Right lung (tissue), 10 donors: Measurements from ENCODE around the gene ARMC12. TPM values are rescaled to one million over a fixed set of nuclear protein-coding genes. Genes with fewer than 3 reads are reported as not detected.
A peak's percentile ranks its signal among the peaks of the same experiment; 100 is the strongest.
"Not testable (repeated sequence)": the region's sequence is repeated elsewhere in the genome, so short reads cannot be mapped to it uniquely, and the experiment has no call there.

Source experiments
- DNase-seq, 2 donors: peaks; one replicate each; pipeline ENCODE4 v3.0.0-alpha.2; 2013
- long read RNA-seq, 8 donors: transcript quantifications; one replicate each; lab custom pipeline, GENCODE V29; 2026
- polyA plus RNA-seq, 5 donors: library from polyadenylated mRNA; unstranded; fragments of 120-200 nt; gene quantifications; one replicate each; pipeline versions ENCODE4 v1.2.1 to v1.2.3, GENCODE V29; 2013; ENCODE audit warnings: inconsistent platforms in 1 of 5, low replicate concordance in 1 of 5; ENCODE audit not compliant: insufficient read length in 5 of 5, insufficient read depth in 1 of 5

Gene ARMC12, protein sequence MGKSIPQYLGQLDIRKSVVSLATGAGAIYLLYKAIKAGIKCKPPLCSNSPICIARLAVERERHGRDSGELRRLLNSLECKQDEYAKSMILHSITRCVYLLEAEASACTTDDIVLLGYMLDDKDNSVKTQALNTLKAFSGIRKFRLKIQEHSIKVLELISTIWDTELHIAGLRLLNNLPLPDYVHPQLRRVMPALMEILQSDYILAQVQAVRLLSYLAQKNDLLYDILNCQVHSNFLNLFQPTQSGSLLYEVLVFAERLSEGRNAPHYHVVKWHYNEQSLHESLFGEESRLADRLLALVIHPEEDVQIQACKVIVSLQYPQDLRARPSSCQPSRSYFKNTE
- under 1 TPM; 0.70 to 0.93 (median 0.82) TPM for polyA plus RNA-seq
- long read RNA-seq, donor 1, result 0 reads
- long read RNA-seq, donor 2, result 0 reads
- long read RNA-seq, donor 3, result 0 reads
- long read RNA-seq, donor 4, result 0 reads
- long read RNA-seq, donor 5, result 0 reads
- long read RNA-seq, donor 6, result 0 reads
- long read RNA-seq, donor 7, result 0 reads
- long read RNA-seq, donor 8, partial matches to known transcripts, result 0 of 1 reads
- long read RNA-seq, donor 8, other reads (novel, unspliced or antisense), result 0 of 1 reads

DNA sequence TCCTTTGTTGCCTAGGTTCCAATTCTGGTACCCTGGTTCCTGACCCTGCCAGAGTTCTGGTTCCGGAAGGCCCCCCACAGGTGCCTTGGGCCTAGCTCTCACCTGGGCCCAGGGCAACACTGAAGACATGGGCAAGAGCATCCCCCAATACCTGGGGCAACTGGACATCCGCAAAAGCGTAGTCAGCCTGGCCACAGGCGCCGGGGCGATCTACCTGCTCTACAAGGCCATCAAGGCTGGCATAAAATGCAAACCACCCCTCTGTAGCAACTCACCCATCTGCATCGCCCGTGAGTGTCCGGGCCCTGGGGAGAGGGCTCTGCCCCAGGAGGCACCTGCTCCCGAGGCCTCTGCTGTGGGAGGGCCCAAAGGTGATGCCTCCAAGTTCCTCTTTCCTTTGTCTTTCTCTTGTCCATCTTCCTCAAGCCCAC lies at the start of gene ARMC12:
TSS of gene ARMC12 (plus strand) at position 51 of the 431 bp plus-strand sequence. CDS start at position 128, 77 bp downstream.
- DNase-seq, result no peak

DNA sequence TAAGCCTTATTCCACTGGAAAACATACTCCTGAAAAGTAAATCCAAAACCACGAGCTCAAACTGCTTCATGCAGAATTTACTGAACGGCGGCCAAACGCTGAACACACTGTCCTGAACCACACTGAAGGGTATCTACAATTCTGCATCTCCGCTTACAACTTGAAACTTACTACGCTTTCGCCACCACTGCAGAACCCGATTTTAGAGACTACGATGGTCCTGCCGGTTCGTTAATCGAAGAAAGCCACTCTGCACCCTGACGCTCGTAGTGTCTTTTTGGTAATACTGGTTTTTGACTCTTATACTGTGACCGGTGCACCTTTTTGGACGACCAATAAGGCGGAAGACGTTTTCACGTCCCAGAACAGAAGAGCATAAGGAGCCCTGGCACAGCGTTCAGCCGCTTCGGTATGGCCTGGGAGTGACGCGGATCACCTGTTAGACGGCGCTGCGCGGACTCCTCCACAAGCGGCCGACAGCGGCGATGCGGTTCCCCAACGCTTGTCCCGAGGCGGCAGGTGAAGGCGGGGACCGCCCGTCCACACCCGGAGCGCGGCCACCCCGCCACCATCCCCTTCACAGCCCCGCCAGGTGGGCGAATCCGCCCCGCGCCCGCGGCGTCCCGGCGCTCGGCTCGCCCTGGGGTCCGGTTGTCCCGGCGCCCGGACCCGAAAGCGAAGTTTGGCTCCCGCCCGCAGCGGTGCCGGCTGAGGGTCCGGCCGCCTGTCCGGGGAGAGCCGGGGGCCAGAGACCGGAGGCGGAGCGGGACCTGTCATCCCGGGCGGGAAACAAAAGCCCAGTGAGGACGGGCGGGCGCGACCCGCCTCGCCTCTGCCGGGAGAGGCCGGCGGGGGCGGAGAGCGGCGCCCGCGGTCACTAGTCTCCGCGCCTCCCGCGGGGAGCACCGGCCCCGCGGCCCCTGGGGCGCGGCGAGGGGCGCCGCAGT lies 48.9 kb upstream of the ARMC12 start:
- peak; percentile 34 to 42 for DNase-seq

DNA sequence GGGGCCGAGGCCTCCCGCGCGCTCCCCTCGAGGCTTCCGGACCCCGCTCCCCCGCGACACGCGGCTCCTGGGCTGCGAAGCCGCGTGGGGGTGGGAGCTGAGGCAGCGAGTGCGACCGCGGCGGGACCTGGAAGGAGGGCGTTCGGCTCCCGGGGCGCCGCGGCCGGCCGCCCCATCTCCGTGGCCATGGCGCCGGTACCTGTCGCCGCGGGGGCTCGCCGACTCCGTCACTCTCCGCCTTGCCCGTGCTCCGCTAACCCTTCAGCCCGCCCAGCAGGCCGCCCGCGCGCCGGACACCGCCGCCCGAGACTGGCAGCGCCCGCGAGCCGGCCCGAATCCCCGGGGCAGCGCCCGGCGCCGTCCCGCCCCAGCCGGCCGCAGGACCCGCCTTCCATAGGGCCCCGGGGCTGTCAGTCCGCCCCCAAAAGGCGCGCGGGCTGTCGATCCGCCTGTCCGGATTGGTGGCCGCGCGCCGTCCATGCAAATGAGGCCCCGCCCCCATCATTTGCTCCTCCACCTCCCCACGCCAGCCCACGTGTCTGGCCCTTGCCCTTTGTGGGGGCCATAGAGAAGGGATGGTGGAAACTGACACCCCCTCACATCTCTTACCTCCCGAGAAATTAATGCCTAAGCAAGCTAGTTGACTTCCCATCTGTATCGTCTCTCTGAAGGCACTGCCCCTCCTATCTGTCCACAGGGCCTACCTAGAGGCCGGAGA lies 48.1 kb upstream of the ARMC12 start, which contains the start of gene FKBP5:
TSS of gene FKBP5 (minus strand) at position 311 of the 718 bp plus-strand sequence. CDS start 46,091 bp downstream, outside the sequence.
- DNase-seq, result peak; percentile 73 to 79

DNA sequence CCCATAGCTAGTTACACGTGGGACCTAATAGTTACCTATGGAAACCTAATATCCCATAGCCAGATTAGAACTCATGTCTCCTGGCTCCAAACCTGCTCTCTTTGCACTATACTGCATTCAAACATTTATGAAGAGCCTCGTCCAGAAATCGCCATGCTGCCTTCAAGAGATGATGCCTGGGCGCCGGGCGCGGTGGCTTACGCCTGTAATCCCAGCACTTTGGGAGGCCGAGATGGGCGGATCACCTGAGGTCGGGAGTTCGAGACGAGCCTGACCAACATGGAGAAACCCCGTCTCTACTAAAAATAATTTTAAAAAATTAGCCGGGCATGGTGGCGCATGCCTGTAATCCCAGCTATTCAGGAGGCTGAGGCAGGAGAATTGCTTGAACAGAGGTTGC lies 46.8 kb upstream of the ARMC12 start:
- not testable (repeated sequence) for DNase-seq

DNA sequence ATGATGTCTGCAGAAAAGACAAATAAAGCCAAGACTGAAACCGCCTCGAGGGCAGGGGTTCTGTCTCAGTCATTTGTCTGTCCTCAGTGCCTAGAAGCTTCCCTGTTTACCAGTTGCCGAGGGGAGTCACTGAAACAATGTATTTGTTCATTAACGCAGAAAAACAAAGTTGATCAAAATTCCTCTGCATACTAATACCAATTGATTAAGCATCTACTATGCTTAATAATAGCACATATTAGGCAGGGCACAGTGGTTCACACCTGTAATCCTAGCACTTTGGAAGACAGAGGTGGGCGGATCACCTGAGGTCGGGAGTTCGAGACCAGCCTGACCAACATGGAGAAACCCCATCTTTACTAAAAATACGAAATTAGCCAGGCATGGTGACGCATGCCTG lies 46.3 kb upstream of the ARMC12 start:
- DNase-seq, result no peak

DNA sequence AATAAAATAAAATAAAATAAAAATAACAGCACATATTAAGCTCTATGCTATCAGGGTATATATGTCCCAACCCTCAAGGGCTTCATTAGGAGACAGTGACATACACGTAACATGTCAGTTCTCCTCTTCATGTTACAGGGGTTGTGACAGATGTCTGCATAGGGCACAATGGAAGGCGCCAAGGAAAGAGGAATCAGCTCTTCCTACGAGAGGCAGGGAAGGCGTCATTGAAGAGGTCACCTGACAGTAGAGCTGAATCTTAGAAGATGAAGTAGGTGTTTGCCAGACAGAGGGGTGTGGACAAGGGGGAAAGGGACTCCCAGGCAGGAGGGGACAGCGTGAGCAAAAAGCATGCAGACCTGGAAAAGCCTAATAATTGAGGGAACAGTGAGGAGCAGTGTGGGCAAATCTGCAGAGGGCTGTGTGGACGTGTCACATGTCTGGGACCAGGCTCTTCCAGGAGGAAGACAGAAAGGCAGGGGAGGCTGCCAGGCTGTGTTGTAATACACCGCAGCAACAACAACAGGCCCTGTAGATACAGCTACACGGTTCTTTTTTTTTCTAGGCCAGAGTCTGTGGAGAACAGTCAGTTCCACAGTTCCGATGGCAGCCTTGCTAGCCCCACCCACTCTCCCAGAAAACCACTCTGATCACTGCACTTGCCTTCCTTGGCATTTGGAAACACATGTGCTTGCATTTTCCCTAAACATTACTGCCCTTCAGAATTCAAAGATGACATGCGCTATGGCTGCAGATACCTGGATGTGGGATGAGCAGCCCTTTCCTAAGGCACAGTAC lies 45.6 kb upstream of the ARMC12 start:
- peak; percentile 58 to 60 for DNase-seq

DNA sequence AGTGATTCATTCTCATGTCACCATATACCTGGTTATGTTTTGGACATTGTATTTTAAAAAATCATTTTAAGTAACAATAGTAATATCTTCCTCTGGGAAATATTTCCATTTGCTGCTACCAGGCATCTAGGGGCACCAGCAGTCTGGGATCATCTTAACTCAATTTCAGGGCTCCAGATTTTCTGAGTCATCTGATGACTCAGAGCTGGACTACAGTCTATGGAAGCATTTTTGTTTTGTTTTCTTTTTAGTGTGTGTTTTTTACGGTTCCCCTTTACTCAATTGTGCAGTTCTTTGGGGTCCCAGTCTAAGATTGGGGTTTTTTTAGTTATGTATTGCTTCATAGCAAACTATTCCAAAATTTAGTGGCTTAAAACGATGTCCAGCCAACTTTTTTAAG lies 42.4 kb upstream of the ARMC12 start:
- DNase-seq, result no peak

DNA sequence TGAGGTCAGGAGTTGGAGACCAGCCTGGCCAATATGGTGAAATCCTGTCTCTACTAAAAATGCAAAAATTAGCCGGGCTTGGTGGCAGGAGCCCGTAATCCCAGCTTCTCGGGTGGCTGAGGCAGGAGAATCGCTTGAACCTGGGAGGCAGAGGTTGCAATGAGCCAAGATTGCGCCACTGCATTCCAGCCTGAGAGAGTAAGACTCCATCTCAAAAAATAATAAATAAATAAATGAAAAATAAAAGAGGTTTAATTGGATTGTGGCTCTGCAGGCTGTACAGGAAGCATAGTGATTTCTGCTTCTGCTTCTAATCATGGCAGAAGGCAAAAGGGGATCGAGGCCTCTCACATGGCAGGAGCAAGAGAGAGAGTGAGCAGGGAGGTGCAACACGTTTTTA lies 38.4 kb upstream of the ARMC12 start:
- DNase-seq, result not testable (repeated sequence)

DNA sequence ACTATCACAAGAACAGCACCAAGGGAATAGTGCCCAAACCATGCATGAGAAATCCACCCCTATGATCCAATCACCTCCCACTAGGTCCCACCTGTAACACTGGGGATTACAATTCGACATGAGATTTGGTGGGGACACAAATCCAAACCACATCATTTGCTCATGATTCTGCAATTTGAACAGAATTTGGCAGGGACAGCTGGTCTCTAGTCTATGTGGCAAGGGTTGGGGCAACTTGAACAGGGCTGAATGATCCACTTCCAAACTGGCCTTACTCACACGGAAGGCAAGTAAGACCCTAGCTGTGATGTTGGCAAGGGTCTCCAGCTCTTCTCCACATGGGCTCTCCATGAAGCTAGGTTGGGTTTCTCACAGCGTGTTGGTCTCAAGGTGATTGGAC lies 38.0 kb upstream of the ARMC12 start:
- DNase-seq, result no peak

DNA sequence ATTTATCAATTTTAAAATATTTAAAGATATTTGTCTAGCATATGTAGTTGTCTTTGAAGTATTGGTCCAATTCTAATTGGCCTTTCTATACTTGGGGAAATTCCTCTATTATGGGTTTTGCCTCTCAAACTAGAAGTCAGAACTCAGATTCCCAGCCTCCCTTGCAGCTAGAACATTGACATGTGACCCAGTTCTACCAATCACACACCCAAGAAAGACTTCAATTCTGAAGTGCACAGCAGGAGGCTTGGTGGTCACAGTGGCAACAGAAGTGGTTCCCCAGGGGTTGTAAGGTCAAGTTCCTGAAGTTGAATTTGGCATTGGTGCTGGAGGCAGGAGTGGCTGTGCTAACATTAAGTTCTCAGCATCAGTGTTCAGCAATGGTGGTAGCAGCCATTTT lies 33.3 kb upstream of the ARMC12 start:
- no peak for DNase-seq

DNA sequence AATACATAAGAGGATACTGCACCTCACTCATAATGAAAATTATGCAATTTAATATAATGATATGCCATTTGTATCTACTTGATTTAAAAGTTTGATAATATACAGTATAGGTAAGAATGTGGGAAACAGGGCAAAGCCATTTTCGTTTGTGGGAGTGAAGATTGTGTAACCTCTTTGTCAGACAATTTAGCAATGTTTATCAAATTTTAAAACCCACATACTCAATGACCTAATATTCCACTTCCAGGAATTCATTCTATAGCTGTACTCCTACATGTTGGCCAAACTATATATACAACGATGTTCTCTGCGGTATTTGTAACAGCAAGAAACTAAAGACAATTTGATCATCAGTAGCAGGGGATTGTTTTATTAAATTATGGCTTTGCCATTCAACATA lies 30.4 kb upstream of the ARMC12 start:
- no peak for DNase-seq

DNA sequence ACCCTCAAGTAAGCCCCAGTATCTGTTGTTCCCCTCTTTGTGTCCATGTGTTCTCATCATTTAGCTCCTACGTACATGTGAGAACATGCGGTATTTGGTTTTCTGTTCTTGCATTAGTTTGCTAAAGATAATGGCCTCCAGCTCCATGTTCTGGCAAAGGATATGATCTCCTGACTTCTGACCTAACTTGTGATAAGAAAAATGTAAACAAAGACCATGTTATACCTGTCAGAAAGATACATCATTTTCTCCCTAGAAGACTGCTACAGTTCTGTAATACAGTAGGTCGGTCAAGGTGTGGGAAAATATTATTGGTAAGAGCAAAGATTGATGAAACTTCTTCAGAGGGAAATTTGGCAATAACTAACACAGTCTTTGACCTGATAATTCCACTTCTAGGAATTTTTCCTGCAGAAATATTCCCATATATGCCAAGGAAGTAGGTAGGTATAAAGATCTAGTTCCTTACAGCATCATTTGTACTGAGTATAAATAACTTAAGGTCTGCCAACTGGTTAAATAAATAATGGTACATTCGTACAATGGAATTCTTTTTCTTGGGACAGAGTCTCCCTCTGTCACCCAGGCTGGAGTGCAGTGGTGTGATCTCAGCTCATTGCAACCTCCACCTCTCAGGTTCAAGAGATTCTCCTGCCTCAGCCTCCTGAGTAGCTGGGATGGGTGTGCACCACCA lies 29.0 kb upstream of the ARMC12 start:
- no peak for DNase-seq

DNA sequence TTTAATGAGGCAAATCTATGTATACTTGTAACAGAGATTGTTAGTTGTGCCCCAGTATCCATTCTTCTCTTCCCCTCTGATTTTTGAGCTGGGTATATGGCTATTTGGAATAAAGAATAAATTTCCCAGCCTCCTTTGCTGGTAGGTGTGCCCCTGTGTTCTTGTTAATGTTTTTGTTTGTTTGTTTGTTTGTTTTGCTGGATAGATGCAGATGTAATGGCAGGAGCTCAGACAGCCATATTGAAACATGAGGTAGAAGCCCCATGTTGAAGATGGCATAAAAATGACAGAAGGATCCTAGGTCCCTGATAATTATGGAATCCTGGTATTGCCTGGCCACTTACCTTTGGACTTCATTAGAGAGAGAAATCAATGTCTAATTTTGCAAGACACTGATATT lies 28.2 kb upstream of the ARMC12 start:
- DNase-seq, result no peak

DNA sequence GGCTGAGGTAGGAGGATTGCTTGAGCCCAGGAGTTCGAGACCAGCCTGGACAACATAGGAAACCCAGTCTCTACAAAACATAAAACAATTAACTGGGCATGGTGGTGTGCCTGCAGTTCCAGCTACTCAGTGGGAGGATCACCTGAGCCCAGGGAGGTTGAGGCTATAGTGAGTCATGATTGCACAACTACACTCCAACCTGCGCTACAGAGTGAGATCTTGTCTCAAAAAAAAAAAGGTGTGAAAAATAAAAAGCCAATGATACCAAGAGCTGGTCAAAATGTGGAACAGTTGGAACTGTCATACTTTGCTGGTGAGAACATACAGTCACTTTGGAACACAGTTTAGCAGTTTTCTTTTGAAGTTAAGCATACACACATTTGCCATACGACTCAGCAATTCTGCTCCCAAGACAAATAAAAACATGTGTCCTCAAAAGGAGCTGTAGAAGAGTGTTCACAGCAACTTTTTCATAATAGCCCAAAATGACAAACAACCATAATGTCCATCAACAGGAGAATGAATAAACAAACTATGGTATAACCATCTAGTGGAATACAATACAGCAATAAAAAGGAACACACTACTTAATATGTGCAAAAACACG lies 26.5 kb upstream of the ARMC12 start:
- no peak for DNase-seq

DNA sequence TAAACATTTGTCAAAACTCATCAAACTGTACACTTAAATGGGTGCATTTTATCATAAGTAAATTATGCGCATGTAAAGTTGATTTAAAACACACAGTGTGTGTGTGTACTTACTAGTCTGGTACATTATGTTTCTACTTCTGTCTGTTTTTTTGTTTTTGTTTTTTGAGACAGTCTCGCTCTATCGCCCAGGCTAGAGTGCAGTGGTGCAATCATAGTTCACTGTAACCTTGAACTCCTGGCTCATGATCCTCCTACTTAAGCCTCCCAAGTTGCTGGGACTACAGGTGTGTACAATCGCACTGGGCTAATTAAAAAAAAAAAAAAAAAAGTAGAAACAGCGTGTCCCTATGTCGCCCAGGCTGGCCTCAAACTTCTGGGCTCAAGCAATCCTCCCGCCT lies 25.1 kb upstream of the ARMC12 start:
- DNase-seq, result no peak

DNA sequence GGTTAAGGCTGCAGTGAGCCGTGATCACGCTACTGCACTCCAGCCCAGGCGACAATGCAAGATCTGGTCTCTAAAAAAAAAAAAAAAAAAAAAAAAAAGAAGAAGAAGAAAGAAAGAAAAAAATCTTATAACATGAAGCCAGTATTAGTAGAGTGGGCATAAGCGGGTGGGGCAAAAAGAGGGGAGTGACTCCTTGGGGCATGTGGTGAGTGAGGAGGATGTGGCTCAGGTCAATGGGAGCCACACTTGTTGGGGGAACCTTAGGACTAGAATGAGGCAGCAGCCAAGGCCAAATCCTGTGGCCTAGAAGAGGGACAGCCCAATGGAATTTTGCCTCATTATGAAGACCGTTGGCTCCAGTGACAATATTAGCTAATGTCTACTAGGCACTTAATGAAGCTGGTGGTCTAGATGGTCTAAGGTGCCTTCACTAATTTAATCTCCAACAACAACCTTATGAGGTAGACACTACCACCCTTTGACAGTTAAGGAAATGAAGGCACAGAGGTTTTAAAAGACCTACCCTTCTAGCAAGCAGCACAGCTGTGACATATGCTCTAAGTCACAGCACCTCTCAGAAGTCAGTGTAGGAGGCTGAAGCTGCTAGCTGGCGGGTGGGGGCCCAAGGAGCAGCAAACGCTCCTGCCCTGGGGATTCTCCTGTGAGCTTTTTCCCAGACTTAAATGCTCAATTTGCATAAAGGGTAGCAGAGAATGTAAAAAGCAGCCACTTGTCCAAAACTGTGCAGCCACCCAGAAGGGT lies 23.6 kb upstream of the ARMC12 start:
- no peak for DNase-seq

DNA sequence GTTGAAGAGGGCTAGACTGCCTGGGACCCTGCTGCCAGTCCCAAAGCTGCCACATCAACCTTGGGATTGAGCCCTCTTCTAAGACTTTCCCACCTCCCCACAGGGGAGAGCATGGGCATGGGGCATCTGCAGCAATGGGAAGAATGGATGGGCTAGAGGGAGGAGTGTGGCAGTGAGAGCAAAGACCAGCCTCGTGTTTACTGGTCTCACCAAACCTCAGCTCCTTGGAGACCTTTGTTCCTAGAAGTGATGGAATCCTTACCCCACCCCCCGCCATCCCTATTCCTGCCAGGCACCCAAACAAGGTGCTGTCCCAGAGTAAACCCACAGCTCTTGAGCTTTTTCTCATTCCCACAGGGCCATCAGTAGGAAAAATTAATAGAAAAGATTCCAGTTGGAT lies 20.0 kb upstream of the ARMC12 start:
- DNase-seq, result no peak
